BE2C (cell line): ENCODE measurements around the gene NLGN1.

Experiments used
- DNase-seq: peaks from one replicate; pipeline ENCODE4 v3.0.0-alpha.2; 2020
- H3K27me3 ChIP-seq: fragments of 250-450 bp; sonication (Bioruptor Pico); 2 replicates; pipeline ENCODE4 v1.5.1; 2020; ENCODE audit warnings: mild to moderate bottlenecking
- H3K36me3 ChIP-seq: fragments of 250-450 bp; sonication (Bioruptor Pico); 2 replicates; pipeline ENCODE4 v1.5.1; 2020; ENCODE audit warnings: mild to moderate bottlenecking
- H3K4me1 ChIP-seq: fragments of 250-450 bp; sonication (Bioruptor Pico); 2 replicates; pipeline ENCODE4 v1.5.1; 2020
- H3K4me3 ChIP-seq: 2 replicates; pipeline ENCODE4 v1.5.1; 2011; ENCODE audit warnings: low read depth, low read length
- H3K9me3 ChIP-seq: fragments of 250-450 bp; sonication (Bioruptor Pico); 2 replicates; pipeline ENCODE4 v1.5.1; 2020
- TF ChIP-seq, protein P1 (sequence below): IDR thresholded peaks from 2 replicates; pipeline ENCODE4 v1.5.1; 2012; ENCODE audit warnings: mild to moderate bottlenecking, low read depth, low read length

The NLGN1 gene

GRCh38 chr3:173708191-173708590 lies 310.6 kb downstream of the NLGN1 start:
- Histone ChIP-seq H3K9me3 (no peaks in the 10 kb centered on the region), H3K4me3 (no peak overlapping the region), H3K27me3 (no peaks in the 10 kb centered on the region), H3K4me1 (peaks cover 7% of the 10 kb centered on the region; the same call in 1 of the 2 replicates), H3K36me3 (no peaks in the 10 kb centered on the region)
- TF ChIP-seq, protein P1, sequence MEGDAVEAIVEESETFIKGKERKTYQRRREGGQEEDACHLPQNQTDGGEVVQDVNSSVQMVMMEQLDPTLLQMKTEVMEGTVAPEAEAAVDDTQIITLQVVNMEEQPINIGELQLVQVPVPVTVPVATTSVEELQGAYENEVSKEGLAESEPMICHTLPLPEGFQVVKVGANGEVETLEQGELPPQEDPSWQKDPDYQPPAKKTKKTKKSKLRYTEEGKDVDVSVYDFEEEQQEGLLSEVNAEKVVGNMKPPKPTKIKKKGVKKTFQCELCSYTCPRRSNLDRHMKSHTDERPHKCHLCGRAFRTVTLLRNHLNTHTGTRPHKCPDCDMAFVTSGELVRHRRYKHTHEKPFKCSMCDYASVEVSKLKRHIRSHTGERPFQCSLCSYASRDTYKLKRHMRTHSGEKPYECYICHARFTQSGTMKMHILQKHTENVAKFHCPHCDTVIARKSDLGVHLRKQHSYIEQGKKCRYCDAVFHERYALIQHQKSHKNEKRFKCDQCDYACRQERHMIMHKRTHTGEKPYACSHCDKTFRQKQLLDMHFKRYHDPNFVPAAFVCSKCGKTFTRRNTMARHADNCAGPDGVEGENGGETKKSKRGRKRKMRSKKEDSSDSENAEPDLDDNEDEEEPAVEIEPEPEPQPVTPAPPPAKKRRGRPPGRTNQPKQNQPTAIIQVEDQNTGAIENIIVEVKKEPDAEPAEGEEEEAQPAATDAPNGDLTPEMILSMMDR: no peak
- no peak for DNase-seq

- DNase-seq: no peak
- no peaks in the 10 kb centered on the region for H3K9me3 ChIP-seq
Measured at GRCh38 chr3:173709026-173709425, 311.5 kb downstream of the NLGN1 start.

GRCh38 chr3:173711619-173712018 lies 314.1 kb downstream of the NLGN1 start:
- Histone ChIP-seq H3K4me3 (no peak overlapping the region), H3K27me3 (no peaks in the 10 kb centered on the region), H3K36me3 (no peaks in the 10 kb centered on the region), H3K9me3 (no peaks in the 10 kb centered on the region), H3K4me1 (peaks cover 7% of the 10 kb centered on the region; the same call in 1 of the 2 replicates)
- TF ChIP-seq, protein P1: no peak
- DNase-seq: no peak

More at GRCh38 chr3:173709026-173709425, 311.5 kb downstream of the NLGN1 start:
- H3K36me3 ChIP-seq: no peaks in the 10 kb centered on the region
- no peaks in the 10 kb centered on the region for H3K27me3 ChIP-seq
- no peak overlapping the region for H3K4me3 ChIP-seq
- TF ChIP-seq, protein P1: no peak
- peaks cover 7% of the 10 kb centered on the region; the same call in 1 of the 2 replicates for H3K4me1 ChIP-seq

DNA sequence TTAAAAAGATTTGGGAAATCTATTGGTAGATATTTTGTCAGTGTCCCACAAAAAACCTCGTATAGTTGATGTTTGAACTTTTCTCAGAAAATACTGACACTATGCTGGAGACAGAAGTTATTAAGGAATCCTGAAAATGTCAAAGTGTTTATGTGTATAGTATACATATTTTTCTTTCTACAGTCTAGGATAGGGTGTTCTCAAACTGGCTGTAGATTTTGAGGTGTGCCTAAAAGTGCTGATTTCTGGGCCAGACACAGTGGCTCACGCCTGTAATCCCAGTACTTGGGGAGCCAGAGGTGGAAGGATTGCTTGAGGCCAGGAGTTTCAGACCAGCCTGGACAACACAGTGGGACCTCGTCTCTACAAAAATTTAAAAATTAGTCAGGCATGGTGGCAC lies 322.0 kb downstream of the NLGN1 start:
- no peaks in the 10 kb centered on the region for H3K27me3 ChIP-seq
- no peaks in the 10 kb centered on the region for H3K9me3 ChIP-seq
- H3K36me3 ChIP-seq: no peaks in the 10 kb centered on the region
- H3K4me1 ChIP-seq: no peaks in the 10 kb centered on the region
- DNase-seq: no peak
- TF ChIP-seq, protein P1: no peak
- H3K4me3 ChIP-seq: no peak overlapping the region

- DNase-seq: no peak
- Histone ChIP-seq H3K4me3 (no peak overlapping the region), H3K9me3 (no peaks in the 10 kb centered on the region), H3K4me1 (no peaks in the 10 kb centered on the region), H3K36me3 (no peaks in the 10 kb centered on the region), H3K27me3 (no peaks in the 10 kb centered on the region)
- TF ChIP-seq, protein P1: no peak
Measured at GRCh38 chr3:173725507-173725906, 328.0 kb downstream of the NLGN1 start.

DNA sequence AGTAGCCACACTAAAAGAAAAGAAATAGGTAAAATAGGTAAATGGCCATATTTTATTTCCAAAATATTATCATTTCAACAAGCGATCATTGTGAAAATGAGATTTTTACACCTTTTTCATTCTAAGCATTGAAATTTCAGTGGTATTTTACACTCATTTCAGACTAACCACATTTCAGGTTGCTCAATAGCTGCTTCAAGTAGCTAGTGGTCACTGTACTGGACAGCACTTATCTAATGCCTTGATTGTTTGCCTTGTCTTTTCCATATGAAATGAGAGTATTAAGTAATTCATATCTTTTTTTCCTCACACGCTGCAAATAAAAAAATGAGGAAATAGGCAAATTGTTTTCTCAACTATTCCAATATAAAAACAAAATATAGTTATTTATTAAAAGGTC lies 332.8 kb downstream of the NLGN1 start:
- TF ChIP-seq, protein P1: no peak
- H3K4me3 ChIP-seq: no peak overlapping the region
- no peaks in the 10 kb centered on the region for H3K9me3 ChIP-seq
- H3K4me1 ChIP-seq: no peaks in the 10 kb centered on the region
- DNase-seq: no peak
- no peaks in the 10 kb centered on the region for H3K27me3 ChIP-seq
- H3K36me3 ChIP-seq: no peaks in the 10 kb centered on the region
